Adrenal gland (tissue), 12 donors: ENCODE data around the gene HBP1. TPM values are rescaled to one million over a fixed set of nuclear protein-coding genes. Genes with fewer than 3 reads are reported as not detected.

Experiments used
- DNase-seq, 7 donors: peaks; one replicate each; pipeline ENCODE4 v3.0.0-alpha.2; 2019 to 2020
- H3K27ac ChIP-seq, 5 donors: fragments of 200-600 bp; sonication (generic) in 4 of 5; 1 replicate in 3 of 5; 2 replicates in 2 of 5; pipeline versions ENCODE4 v1.5.1 to v1.8.0; 2016 to 2020; ENCODE audit warnings: mild to moderate bottlenecking in 1 of 5
- H3K27me3 ChIP-seq: fragments of 200-600 bp; 2 replicates; pipeline ENCODE4 v1.8.0; 2021
- H3K36me3 ChIP-seq, 2 donors: fragments of 200-600 bp; replicated peaks in 1 of 2; 1 replicate in 1 of 2; 2 replicates in 1 of 2; pipeline versions ENCODE4 v1.5.1 to v1.8.0; 2018 to 2022
- H3K4me1 ChIP-seq, 2 donors: fragments of 200-600 bp; replicated peaks in 1 of 2; 1 replicate in 1 of 2; 2 replicates in 1 of 2; pipeline versions ENCODE4 v1.5.1 to v1.8.0; 2018 to 2021
- H3K4me3 ChIP-seq, 4 donors: fragments of 200-600 bp; sonication (generic) in 3 of 4; one replicate each; pipeline ENCODE4 v1.5.1; 2016 to 2018
- H3K9me3 ChIP-seq, 3 donors: fragments of 200-600 bp; sonication (generic) in 1 of 3; replicated peaks in 1 of 3; 1 replicate in 2 of 3; 2 replicates in 1 of 3; pipeline versions ENCODE4 v1.5.1 to v1.8.0; 2016 to 2021
- CTCF ChIP-seq, 6 experiments: fragments of 450-650 bp in 4 of 6; fragments of 200-600 bp in 2 of 6; sonication (generic) in 1 of 6; IDR thresholded peaks; 1 replicate in 5 of 6; 2 replicates in 1 of 6; pipeline versions ENCODE4 v1.5.1 to v1.8.0; 2016 to 2021; ENCODE audit warnings: antibody characterized with exemption in 6 of 6, mild to moderate bottlenecking in 2 of 6, moderate library complexity in 1 of 6
- POLR2A ChIP-seq, 2 donors: fragments of 450-650 bp; IDR thresholded peaks; one replicate each; pipeline ENCODE4 v1.6.1; 2017; ENCODE audit warnings: antibody characterized with exemption in 2 of 2, mild to moderate bottlenecking in 2 of 2, moderate library complexity in 1 of 2
- WGBS, 4 donors: extraction: QIAGEN DNeasy Blood & Tissue Kit in 2 of 4; methylation state at CpG; one replicate each; pipeline versions ENCODE4 v1.1.5 to v1.1.7; 2013 to 2017; 5-methylcytosine and 5-hydroxymethylcytosine counted together
- intact Hi-C, 2 donors: fragments of 100-400 bp; cut with DNase I; formaldehyde crosslinking; loops; one replicate each; pipeline versions ENCODE4 v1.14.1 to v1.15.0; 2022 to 2023
- polyA plus RNA-seq, 3 donors: library from polyadenylated mRNA; stranded (reverse); fragments of 200-250 nt in 2 of 3; fragments of 350-450 nt in 1 of 3; fragmentation: Illumina TruSeq in 1 of 3; extraction: RNeasy Lipid Tissue Mini Kit (QIAGEN cat#74804) in 1 of 3; gene quantifications; one replicate each; pipeline ENCODE4 v1.2.3, GENCODE V29; 2013 to 2014
- total RNA-seq, 9 donors: library from RNA; depleted of rRNA in 4 of 9; stranded (reverse); fragments of >200 nt in 4 of 9; fragments of 120-200 nt in 1 of 9; fragmentation: NEBNext Ultra II Directional in 1 of 9; extraction: Animal tissue kit (Norgen Biotek cat#: 25700) in 1 of 9; gene quantifications; one replicate each; pipeline versions ENCODE4 v1.1.0 to v1.2.4, GENCODE V29; 2013 to 2023
- donor health status: healthy with polysubstance abuse.
- donor health status: Bipolar disorder and iron deficiency.
- donor health status: DM: yes; HTN: yes; CAD: no.
- donor health status: DM: no; HTN: no; CAD: no.
- donor health status: DM: no; HTN: no; CAD: no.
- donor health status: DM: yes; HTN: yes; CAD: no.

HBP1 gene
- total and polyA plus RNA-seq, 12 donors = 36.2 to 158 (median 84.7) TPM

- H3K36me3 ChIP-seq = no peaks in the 10 kb centered on the region
- no peak for DNase-seq
- 35 to 56% (median 42%) methylated on average over 4 of the region's 4 CpGs for WGBS, 4 donors
- H3K27me3 ChIP-seq = no peaks in the 10 kb centered on the region
- no peaks in the 10 kb centered on the region for H3K9me3 ChIP-seq
- intact Hi-C loops = no loop called here
- no peak for TF ChIP-seq POLR2A (IDR thresholded peaks at IDR 0.05)
- no peak for TF ChIP-seq CTCF (IDR thresholded peaks at IDR 0.05)
- peak overlapping the region in 1 of 5 donors; percentile 24 for H3K27ac ChIP-seq
- H3K4me1 ChIP-seq = peaks cover 0 to 10% of the 10 kb centered on the region in 2 donors
- H3K4me3 ChIP-seq = no peak overlapping the region
These were observed 46.3 kb upstream of the HBP1 start for GRCh38 chr7:107122486-107122911.

DNA sequence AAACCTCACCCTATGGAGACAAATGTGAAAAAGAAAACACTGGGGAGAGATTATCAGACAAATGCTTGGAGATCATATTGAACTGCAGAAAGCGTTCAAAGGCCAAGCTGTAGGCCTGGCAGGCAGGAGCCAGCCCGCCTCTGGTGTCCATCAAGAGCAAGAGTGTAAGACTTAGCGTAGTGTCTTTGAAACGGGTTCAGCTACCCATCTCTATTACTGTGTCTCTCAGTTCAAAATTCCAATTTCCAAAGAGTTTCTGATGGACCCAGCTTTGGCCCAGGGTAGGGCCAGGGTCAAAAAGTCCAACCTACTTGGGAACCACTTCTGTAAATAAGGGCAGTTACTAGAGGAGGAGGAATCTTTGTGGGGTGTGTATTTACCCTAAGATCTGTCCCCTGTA, 45.4 kb upstream of the HBP1 start:
- intact Hi-C loops = no loop called here
- Histone ChIP-seq H3K36me3 (no peaks in the 10 kb centered on the region), H3K4me1 (peaks cover 0 to 5% of the 10 kb centered on the region in 2 donors), H3K4me3 (no peak overlapping the region), H3K9me3 (no peaks in the 10 kb centered on the region), H3K27me3 (no peaks in the 10 kb centered on the region), H3K27ac (no peak overlapping the region)
- no peak for DNase-seq
- TF ChIP-seq POLR2A (IDR thresholded peaks at IDR 0.05) (no peak), CTCF (IDR thresholded peaks at IDR 0.05) (no peak)
- 96 to 100% (median 96%) methylated on average over 4 of the region's 4 CpGs for WGBS, 4 donors

DNA sequence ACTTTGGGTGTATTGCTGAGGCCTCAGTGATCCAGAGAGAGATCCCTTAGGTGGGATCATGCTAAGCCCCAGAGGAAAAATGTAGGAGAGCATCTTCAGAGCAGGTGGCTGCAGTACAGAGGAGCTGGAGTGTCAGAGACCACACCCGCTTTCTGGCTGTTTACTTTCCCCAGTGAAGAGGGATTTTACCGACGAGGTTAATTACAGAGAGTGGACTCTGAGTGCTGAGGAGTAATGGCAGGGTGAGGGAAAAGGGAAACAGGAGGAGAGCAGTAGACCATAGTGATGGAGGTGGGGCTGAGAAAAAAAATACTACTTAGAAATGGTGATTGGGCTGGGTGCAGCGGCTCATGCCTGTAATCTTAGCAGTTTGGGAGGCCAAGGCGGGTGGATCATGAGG, 43.3 kb upstream of the HBP1 start:
- intact Hi-C loops = no loop called here
- H3K4me1 ChIP-seq = no peaks in the 10 kb centered on the region
- no peaks in the 10 kb centered on the region for H3K9me3 ChIP-seq
- no peak overlapping the region for H3K4me3 ChIP-seq
- TF ChIP-seq POLR2A (IDR thresholded peaks at IDR 0.05) = no peak
- TF ChIP-seq CTCF (IDR thresholded peaks at IDR 0.05) = no peak
- H3K36me3 ChIP-seq = no peaks in the 10 kb centered on the region
- no peak overlapping the region for H3K27ac ChIP-seq
- H3K27me3 ChIP-seq = no peaks in the 10 kb centered on the region
- no peak for DNase-seq
- 90 to 96% (median 91%) methylated on average over 5 of the region's 5 CpGs for WGBS, 4 donors

- no peak for DNase-seq
- 89 to 96% (median 94%) methylated on average over 2 of the region's 2 CpGs for WGBS, 4 donors
- Histone ChIP-seq H3K27ac (no peak overlapping the region), H3K9me3 (no peaks in the 10 kb centered on the region), H3K4me1 (no peaks in the 10 kb centered on the region), H3K4me3 (no peak overlapping the region), H3K27me3 (no peaks in the 10 kb centered on the region), H3K36me3 (no peaks in the 10 kb centered on the region)
- intact Hi-C loops = no loop called here
- no peak for TF ChIP-seq CTCF (IDR thresholded peaks at IDR 0.05)
- no peak for TF ChIP-seq POLR2A (IDR thresholded peaks at IDR 0.05)
These were observed 40.6 kb upstream of the HBP1 start for GRCh38 chr7:107128217-107128616.
